DND-41 (cell line): ENCODE data around the gene KPTN.

Experiments
- ATAC-seq: fragments of 200-7000 bp; cut with Tn5 transposase; 3 replicates; pipeline ENCODE4 v1.9.1; 2021; ENCODE audit warnings: low read depth; ENCODE audit not compliant: insufficient read depth
- DNase-seq: peaks from one replicate; pipeline ENCODE4 v3.0.0-alpha.2; 2020
- H2AFZ ChIP-seq: 2 replicates; pipeline ENCODE4 v1.6.0; 2012; ENCODE audit warnings: low read depth, low read length
- H3K27ac ChIP-seq: 2 replicates; pipeline ENCODE4 v1.5.1; 2012; ENCODE audit warnings: low read length, inconsistent platforms
- H3K27me3 ChIP-seq: fragments of 200-600 bp; sonication (generic); 2 replicates; pipeline ENCODE4 v1.6.0; 2012; ENCODE audit warnings: low read length, mild to moderate bottlenecking, inconsistent platforms; ENCODE audit not compliant: insufficient read depth, poor library complexity
- H3K36me3 ChIP-seq: 2 replicates; pipeline ENCODE4 v1.5.1; 2012; ENCODE audit warnings: low read length, inconsistent platforms; ENCODE audit not compliant: insufficient read depth
- H3K4me1 ChIP-seq: 2 replicates; pipeline ENCODE4 v1.5.1; 2012; ENCODE audit warnings: mild to moderate bottlenecking, low read length; ENCODE audit not compliant: insufficient read depth
- H3K4me2 ChIP-seq: 2 replicates; pipeline ENCODE4 v1.6.0; 2012; ENCODE audit warnings: mild to moderate bottlenecking, moderate library complexity, low read length, inconsistent platforms; ENCODE audit not compliant: insufficient read depth
- H3K4me3 ChIP-seq, 2 experiments: fragments of 200-600 bp in 1 of 2; shearing (Covaris generic) in 1 of 2; 2 replicates each; pipeline ENCODE4 v1.5.1; 2012 to 2016; ENCODE audit warnings: inconsistent platforms in 2 of 2, low read length in 2 of 2, mild to moderate bottlenecking in 2 of 2, low read depth in 1 of 2, moderate library complexity in 1 of 2
- H3K79me2 ChIP-seq: 2 replicates; pipeline ENCODE4 v1.6.0; 2012; ENCODE audit warnings: low read length, inconsistent platforms; ENCODE audit not compliant: insufficient read depth
- H3K9ac ChIP-seq: 2 replicates; pipeline ENCODE4 v1.6.0; 2012; ENCODE audit warnings: low read depth, mild to moderate bottlenecking, inconsistent platforms, low read length, moderate library complexity
- H3K9me3 ChIP-seq: 2 replicates; pipeline ENCODE4 v1.5.1; 2012; ENCODE audit warnings: low read length, moderate library complexity, mild to moderate bottlenecking, inconsistent platforms; ENCODE audit not compliant: insufficient read depth, severe bottlenecking
- H4K20me1 ChIP-seq: 2 replicates; pipeline ENCODE4 v1.6.0; 2012; ENCODE audit warnings: low read length; ENCODE audit not compliant: insufficient read depth
- EZH2 ChIP-seq: IDR thresholded peaks from 3 replicates; pipeline ENCODE4 v1.6.1; 2012; ENCODE audit warnings: borderline replicate concordance, low read depth, mild to moderate bottlenecking, moderate library complexity, low read length, inconsistent platforms; ENCODE audit not compliant: severe bottlenecking
- TF ChIP-seq, protein P1 (sequence below): IDR thresholded peaks from 2 replicates; pipeline ENCODE4 v1.5.1; 2012; ENCODE audit warnings: borderline replicate concordance, low read length, moderate library complexity, mild to moderate bottlenecking; ENCODE audit not compliant: poor library complexity, severe bottlenecking; ENCODE audit errors: extremely low read depth

The KPTN gene

DNA sequence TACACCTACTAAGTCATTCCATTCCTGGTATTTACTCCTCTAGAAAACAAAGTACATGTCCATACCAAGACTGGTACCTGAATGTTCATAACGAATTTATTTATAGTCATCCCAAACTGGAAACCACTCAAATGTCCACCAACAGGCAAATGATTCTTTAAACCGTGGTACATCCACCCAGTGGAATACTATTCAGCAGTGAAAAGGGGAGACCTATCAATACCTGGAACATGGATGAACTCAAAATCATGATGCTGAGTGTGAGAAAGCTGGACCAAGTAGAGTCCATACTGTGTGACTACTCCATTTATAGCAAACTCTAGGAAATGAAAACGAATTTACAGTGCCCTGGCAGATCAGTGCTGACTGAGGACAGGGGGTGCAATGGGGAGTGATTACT is 42.8 kb upstream of the KPTN start:
- Histone ChIP-seq H3K36me3 (no peaks in the 10 kb centered on the region), H3K27me3 (peaks cover 27% of the 10 kb centered on the region), H2AFZ (no peak overlapping the region), H4K20me1 (peaks cover 34% of the 10 kb centered on the region; the same call in 1 of the 2 replicates), H3K4me1 (no peaks in the 10 kb centered on the region), H3K9me3 (no peaks in the 10 kb centered on the region), H3K27ac (no peak overlapping the region), H3K79me2 (no peaks in the 10 kb centered on the region), H3K4me3 (no peak overlapping the region), H3K4me2 (no peak overlapping the region), H3K9ac (no peak overlapping the region)
- DNase-seq (no peak), ATAC-seq (no peak)
- no peak for TF ChIP-seq EZH2
- TF ChIP-seq, protein P1, sequence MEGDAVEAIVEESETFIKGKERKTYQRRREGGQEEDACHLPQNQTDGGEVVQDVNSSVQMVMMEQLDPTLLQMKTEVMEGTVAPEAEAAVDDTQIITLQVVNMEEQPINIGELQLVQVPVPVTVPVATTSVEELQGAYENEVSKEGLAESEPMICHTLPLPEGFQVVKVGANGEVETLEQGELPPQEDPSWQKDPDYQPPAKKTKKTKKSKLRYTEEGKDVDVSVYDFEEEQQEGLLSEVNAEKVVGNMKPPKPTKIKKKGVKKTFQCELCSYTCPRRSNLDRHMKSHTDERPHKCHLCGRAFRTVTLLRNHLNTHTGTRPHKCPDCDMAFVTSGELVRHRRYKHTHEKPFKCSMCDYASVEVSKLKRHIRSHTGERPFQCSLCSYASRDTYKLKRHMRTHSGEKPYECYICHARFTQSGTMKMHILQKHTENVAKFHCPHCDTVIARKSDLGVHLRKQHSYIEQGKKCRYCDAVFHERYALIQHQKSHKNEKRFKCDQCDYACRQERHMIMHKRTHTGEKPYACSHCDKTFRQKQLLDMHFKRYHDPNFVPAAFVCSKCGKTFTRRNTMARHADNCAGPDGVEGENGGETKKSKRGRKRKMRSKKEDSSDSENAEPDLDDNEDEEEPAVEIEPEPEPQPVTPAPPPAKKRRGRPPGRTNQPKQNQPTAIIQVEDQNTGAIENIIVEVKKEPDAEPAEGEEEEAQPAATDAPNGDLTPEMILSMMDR: no peak

DNA sequence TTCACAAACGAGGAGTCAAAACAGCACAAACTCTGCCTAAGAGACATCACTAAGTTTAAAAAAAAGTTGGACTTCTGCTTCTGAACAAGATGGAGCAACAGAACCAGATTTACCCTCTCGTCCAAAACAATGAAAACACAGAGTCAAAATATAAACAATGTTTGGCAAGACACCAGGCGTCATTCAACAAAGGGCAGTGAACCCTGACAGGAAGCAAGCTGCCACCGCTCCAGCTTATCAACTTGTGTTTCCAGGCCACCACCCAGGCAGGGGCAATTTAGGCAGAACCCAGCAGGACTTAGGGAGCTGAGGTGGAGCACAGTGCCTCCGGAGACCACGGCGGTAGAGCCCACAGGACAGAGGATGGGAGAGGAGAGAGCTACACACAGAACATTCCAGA is 39.5 kb upstream of the KPTN start:
- Histone ChIP-seq H3K27me3 (peaks cover 25% of the 10 kb centered on the region), H3K36me3 (no peaks in the 10 kb centered on the region), H3K9me3 (no peaks in the 10 kb centered on the region), H2AFZ (no peak overlapping the region), H3K79me2 (no peaks in the 10 kb centered on the region), H3K4me3 (no peak overlapping the region), H3K4me1 (peaks cover 9% of the 10 kb centered on the region), H3K4me2 (no peak overlapping the region), H4K20me1 (peaks cover 40% of the 10 kb centered on the region), H3K27ac (no peak overlapping the region), H3K9ac (no peak overlapping the region)
- DNase-seq (no peak), ATAC-seq (no peak)
- TF ChIP-seq, protein P1: no peak
- no peak for TF ChIP-seq EZH2

DNA sequence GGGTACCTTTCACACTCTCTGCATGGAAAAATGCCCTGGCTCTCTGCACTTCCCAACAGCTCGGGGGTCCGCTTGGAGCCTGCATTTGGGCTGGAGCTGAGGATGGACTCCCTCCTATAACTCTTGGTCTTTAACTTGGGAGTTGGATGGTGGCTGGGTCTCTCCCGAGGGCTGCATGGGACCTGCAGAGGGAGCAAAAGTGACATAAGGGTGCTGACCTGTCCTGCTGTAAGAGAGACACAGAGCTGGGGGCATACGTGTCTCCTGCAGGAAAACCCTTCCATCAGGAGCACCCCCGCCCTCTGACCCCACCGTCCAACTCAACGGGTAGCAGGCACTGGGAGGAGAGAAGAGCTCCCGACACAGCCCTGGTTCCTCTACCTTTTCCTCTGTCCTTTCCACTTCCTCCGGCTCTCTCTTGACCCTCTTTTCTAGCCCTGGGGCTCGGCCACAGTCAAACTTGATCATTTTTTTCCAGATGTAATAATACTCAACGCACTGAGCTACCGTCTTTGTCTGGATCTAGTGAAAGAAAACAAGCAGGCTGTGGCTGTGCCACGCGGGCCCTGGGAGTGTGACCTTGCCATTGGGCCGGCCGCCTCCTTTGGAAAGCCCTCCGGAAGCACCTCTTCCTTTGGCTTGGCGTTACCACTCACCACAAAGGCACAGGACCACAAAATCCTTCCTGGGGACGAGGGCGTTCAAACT is 37.6 kb upstream of the KPTN start:
- H3K79me2 ChIP-seq: no peaks in the 10 kb centered on the region
- H3K4me3 ChIP-seq: no peak overlapping the region
- TF ChIP-seq EZH2: no peak
- TF ChIP-seq, protein P1: no peak
- H3K4me1 ChIP-seq: peaks cover 27% of the 10 kb centered on the region
- H3K4me2 ChIP-seq: no peak overlapping the region
- H3K9me3 ChIP-seq: no peaks in the 10 kb centered on the region
- DNase-seq (no peak), ATAC-seq (no peak)
- H3K27me3 ChIP-seq: peaks cover 21% of the 10 kb centered on the region
- no peak overlapping the region for H3K27ac ChIP-seq
- H4K20me1 ChIP-seq: peaks cover 36% of the 10 kb centered on the region
- no peak overlapping the region for H3K9ac ChIP-seq
- H2AFZ ChIP-seq: no peak overlapping the region
- H3K36me3 ChIP-seq: no peaks in the 10 kb centered on the region
